SK-N-SH treated with all-trans-retinoic acid at 6 μM for 48 hours (cell line): ENCODE results near the gene LARP4.
"Not testable (repeated sequence)": the region's sequence is repeated elsewhere in the genome, so short reads cannot be mapped to it uniquely, and the experiment has no call there.

ENCODE experiments used
- ATAC-seq: fragments of 200-7000 bp; cut with Tn5 transposase; 3 replicates; pipeline ENCODE4 v1.9.1; 2020; ENCODE audit warnings: mild to moderate bottlenecking, moderate library complexity
- ARNTL ChIP-seq: fragments of 450-650 bp; formaldehyde crosslinking; IDR thresholded peaks from 2 replicates; pipeline ENCODE4 v1.5.0; 2020; ENCODE audit warnings: low read depth, mild to moderate bottlenecking, moderate library complexity, borderline replicate concordance
- BACH2 ChIP-seq: fragments of 250-450 bp; sonication (Bioruptor Pico); IDR thresholded peaks from 2 replicates; pipeline ENCODE4 v1.9.0; 2021; ENCODE audit warnings: mild to moderate bottlenecking, borderline replicate concordance
- CREB5 ChIP-seq: fragments of 250-450 bp; sonication (Bioruptor Pico); IDR thresholded peaks from 2 replicates; pipeline ENCODE4 v1.5.1; 2020; ENCODE audit warnings: low read depth, mild to moderate bottlenecking, moderate library complexity
- CSRNP3 ChIP-seq: fragments of 250-450 bp; sonication (Bioruptor Pico); IDR thresholded peaks from 2 replicates; pipeline ENCODE4 v1.5.1; 2021; ENCODE audit warnings: mild to moderate bottlenecking, moderate library complexity
- ESRRG ChIP-seq: fragments of 250-450 bp; sonication (Bioruptor Pico); IDR thresholded peaks from 2 replicates; pipeline ENCODE4 v1.6.1; 2021; ENCODE audit warnings: mild to moderate bottlenecking
- GLIS3 ChIP-seq: fragments of 250-450 bp; sonication (Bioruptor Pico); IDR thresholded peaks from 2 replicates; pipeline ENCODE4 v1.5.0; 2020; ENCODE audit warnings: mild to moderate bottlenecking, moderate library complexity
- ISL1 ChIP-seq: fragments of 250-450 bp; sonication (Bioruptor Pico); IDR thresholded peaks from 2 replicates; pipeline ENCODE4 v2.1.2; 2022; ENCODE audit warnings: mild to moderate bottlenecking, moderate library complexity
- PATZ1 ChIP-seq: fragments of 250-450 bp; sonication (Bioruptor Pico); IDR thresholded peaks from 2 replicates; pipeline ENCODE4 v1.8.0; 2020; ENCODE audit warnings: mild to moderate bottlenecking, moderate library complexity, borderline replicate concordance
- PPARA ChIP-seq: fragments of 250-450 bp; sonication (Bioruptor Pico); IDR thresholded peaks from 2 replicates; pipeline ENCODE4 v1.5.0; 2020; ENCODE audit warnings: mild to moderate bottlenecking, borderline replicate concordance
- SNAI2 ChIP-seq: fragments of 250-450 bp; sonication (Bioruptor Pico); IDR thresholded peaks from 2 replicates; pipeline ENCODE4 v1.5.0; 2020; ENCODE audit warnings: mild to moderate bottlenecking, moderate library complexity
- TCF4 ChIP-seq: fragments of 250-450 bp; sonication (Bioruptor Pico); IDR thresholded peaks from 2 replicates; pipeline ENCODE4 v1.8.0; 2021; ENCODE audit warnings: mild to moderate bottlenecking, moderate library complexity, borderline replicate concordance
- TOX ChIP-seq: fragments of 250-450 bp; sonication (Bioruptor Pico); IDR thresholded peaks from 2 replicates; pipeline ENCODE4 v1.8.0; 2021; ENCODE audit warnings: mild to moderate bottlenecking, moderate library complexity, borderline replicate concordance
- TSHZ2 ChIP-seq: fragments of 250-450 bp; sonication (Bioruptor Pico); IDR thresholded peaks from 2 replicates; pipeline ENCODE4 v1.5.0; 2020; ENCODE audit warnings: mild to moderate bottlenecking, moderate library complexity
- ZC3H10 ChIP-seq: fragments of 250-450 bp; sonication (Bioruptor Pico); IDR thresholded peaks from 2 replicates; pipeline ENCODE4 v1.5.1; 2021; ENCODE audit warnings: mild to moderate bottlenecking, moderate library complexity
- ZNF565 ChIP-seq: fragments of 450-650 bp; formaldehyde crosslinking; conservative IDR thresholded peaks from 2 replicates; pipeline ENCODE4 v1.5.0; 2020; ENCODE audit warnings: low read depth, mild to moderate bottlenecking, moderate library complexity
- ZNF8 ChIP-seq: fragments of 450-650 bp; formaldehyde crosslinking; IDR thresholded peaks from 2 replicates; pipeline ENCODE4 v1.5.0; 2020; ENCODE audit warnings: mild to moderate bottlenecking, moderate library complexity

Gene LARP4

GRCh38 chr12:50519353-50519752 is 118.7 kb downstream of the LARP4 start (continued):
- TF ChIP-seq TSHZ2 (CRISPR knock-in tag), result no peak
- TF ChIP-seq ARNTL (CRISPR knock-in tag), result no peak
- no peak for TF ChIP-seq BACH2 (CRISPR knock-in tag)

GRCh38 chr12:50520416-50521207 is 119.9 kb downstream of the LARP4 start:
- TF ChIP-seq TSHZ2 (CRISPR knock-in tag) (no peak), ESRRG (CRISPR knock-in tag) (no peak), ZNF565 (CRISPR knock-in tag) (no peak), TCF4 (CRISPR knock-in tag) (no peak)
- no peak for ATAC-seq

GRCh38 chr12:50521781-50522180 is 121.1 kb downstream of the LARP4 start:
- not testable (repeated sequence) for ATAC-seq

- no peak for ATAC-seq
- TF ChIP-seq ESRRG (CRISPR knock-in tag) (no peak), ZNF8 (CRISPR knock-in tag) (no peak), ARNTL (CRISPR knock-in tag) (no peak), BACH2 (CRISPR knock-in tag) (no peak), CSRNP3 (CRISPR knock-in tag) (no peak), TCF4 (CRISPR knock-in tag) (no peak), ZC3H10 (no peak), ZNF565 (CRISPR knock-in tag) (no peak), ISL1 (CRISPR knock-in tag) (no peak), CREB5 (CRISPR knock-in tag) (no peak), GLIS3 (CRISPR knock-in tag) (no peak), TSHZ2 (CRISPR knock-in tag) (no peak), TOX (CRISPR knock-in tag) (no peak), PPARA (CRISPR knock-in tag) (no peak), PATZ1 (CRISPR knock-in tag) (no peak), SNAI2 (no peak)
Measured at GRCh38 chr12:50523772-50524171, 123.1 kb downstream of the LARP4 start.
